ENCODE measurements around the gene ETHE1.
A peak's percentile ranks its signal among the peaks of the same experiment; 100 is the strongest.

The ETHE1 gene, protein sequence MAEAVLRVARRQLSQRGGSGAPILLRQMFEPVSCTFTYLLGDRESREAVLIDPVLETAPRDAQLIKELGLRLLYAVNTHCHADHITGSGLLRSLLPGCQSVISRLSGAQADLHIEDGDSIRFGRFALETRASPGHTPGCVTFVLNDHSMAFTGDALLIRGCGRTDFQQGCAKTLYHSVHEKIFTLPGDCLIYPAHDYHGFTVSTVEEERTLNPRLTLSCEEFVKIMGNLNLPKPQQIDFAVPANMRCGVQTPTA

DNA sequence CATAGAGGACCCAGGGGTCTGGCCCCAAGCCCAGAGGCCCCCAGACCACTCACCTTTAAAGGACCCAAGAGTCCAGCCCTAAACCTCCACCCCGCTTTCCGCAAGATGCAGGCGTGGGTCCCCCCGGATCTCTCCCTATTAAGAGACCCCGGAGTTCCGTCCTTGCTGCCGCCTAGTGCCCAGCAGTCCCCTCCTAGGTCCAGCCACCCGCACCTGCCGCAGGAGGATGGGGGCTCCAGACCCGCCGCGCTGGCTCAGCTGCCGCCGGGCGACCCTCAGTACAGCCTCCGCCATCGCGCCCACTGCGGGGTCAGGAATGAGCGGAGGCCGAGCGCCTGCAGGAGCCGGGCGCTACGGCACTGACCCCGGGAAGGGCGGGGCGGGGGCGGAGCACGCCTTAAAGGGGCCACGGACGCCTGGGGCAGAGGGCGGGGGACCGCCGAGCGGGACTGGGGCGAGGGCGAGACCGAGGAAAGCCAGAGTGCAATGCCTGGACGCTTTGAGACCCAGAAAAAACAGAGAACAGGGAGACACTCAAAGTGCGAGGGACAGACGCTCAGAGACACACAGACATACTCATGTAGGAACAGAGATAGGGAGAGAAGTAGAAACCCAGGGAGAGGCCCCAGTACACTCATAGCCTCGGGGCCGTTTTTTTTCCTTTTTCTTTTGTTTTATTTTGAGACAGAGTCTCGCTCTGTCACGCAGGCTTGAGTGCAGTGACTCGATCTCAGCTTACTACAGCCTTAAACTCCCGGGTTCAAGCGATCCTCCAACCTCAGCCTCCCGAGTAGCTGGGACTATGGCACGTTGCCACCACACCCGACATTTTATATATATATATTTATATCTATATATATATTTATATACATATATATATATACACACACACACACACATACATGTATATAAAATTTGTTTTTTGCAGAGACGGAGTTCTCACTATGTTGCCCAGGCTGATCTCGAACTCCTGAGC is at the start of gene ETHE1:
Gene ETHE1, minus strand, starts transcription at position 318 of the 976 bp plus-strand sequence. Its CDS starts 24 bp downstream, at position 294.
- ATAC-seq (ENCODE audit: low read depth) (peak; percentile 60), DNase-seq (ENCODE audit: low spot score) (peak; percentile 76)
- Histone ChIP-seq H3K27ac (ENCODE audit: poor library complexity, severe bottlenecking) (peak within 1 kb of the TSS; percentile 82), H3K4me3 (ENCODE audit: severe bottlenecking) (peak within 1 kb of the TSS; percentile 93), H3K9me3 (ENCODE audit: severe bottlenecking) (no peaks in the 10 kb centered on the region), H3K36me3 (ENCODE audit: low read depth) (peaks cover 18% of the 10 kb centered on the region), H3K27me3 (ENCODE audit: insufficient read depth, poor library complexity, severe bottlenecking) (no peaks in the 10 kb centered on the region), H3K4me1 (ENCODE audit: insufficient read depth, poor library complexity, severe bottlenecking) (peaks cover 20% of the 10 kb centered on the region)
- TF ChIP-seq, protein P1, sequence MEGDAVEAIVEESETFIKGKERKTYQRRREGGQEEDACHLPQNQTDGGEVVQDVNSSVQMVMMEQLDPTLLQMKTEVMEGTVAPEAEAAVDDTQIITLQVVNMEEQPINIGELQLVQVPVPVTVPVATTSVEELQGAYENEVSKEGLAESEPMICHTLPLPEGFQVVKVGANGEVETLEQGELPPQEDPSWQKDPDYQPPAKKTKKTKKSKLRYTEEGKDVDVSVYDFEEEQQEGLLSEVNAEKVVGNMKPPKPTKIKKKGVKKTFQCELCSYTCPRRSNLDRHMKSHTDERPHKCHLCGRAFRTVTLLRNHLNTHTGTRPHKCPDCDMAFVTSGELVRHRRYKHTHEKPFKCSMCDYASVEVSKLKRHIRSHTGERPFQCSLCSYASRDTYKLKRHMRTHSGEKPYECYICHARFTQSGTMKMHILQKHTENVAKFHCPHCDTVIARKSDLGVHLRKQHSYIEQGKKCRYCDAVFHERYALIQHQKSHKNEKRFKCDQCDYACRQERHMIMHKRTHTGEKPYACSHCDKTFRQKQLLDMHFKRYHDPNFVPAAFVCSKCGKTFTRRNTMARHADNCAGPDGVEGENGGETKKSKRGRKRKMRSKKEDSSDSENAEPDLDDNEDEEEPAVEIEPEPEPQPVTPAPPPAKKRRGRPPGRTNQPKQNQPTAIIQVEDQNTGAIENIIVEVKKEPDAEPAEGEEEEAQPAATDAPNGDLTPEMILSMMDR (IDR thresholded peaks at IDR 0.05; ENCODE audit: poor library complexity, severe bottlenecking): no peak

DNA sequence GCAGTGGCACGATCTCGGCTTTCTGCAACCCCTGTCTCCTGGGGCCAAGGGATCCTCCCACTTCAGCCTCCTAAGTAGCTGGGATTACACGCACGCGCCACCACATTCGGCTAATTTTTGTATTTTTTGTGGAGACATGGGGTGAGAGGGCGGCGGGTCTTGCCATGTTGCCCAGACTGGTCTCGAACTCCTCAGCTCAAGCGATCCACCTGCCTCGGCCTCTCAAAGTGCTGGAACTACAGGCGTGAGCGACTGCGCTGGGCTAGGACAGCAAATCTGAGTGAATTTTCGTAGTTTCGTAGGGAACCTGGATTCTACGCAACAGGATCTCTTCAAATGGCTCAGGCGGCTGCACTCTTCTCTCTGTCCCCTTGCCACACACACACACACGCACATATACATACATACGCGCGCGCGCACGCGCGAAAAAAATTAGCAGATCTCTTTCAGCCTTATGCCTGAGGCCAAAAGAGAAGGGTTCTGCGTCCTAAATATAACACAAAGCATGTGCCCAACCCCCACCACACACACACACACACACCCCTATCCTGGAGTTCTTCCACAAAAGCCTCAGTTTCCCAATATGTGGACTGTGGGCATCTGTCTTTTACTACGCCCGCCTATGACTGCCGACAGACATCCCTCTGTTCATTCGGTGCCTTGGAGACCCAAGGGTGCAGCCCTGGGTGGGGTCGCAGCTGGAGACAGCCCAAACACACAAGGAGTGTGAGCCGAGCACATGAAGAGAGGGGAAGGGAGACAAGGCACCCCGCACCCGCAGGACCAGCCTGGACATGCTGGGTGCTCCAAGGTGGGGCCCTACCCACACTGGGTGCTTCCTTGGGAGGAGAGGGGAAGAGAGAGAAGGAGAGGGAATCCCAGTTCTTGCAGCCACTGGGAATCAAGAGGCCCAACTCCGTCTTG is 49.2 kb upstream of the ETHE1 start:
- peaks cover 9% of the 10 kb centered on the region for H3K4me1 ChIP-seq (ENCODE audit: insufficient read depth, poor library complexity, severe bottlenecking)
- ATAC-seq (ENCODE audit: low read depth) (no peak), DNase-seq (ENCODE audit: low spot score) (no peak)
- H3K27me3 ChIP-seq (ENCODE audit: insufficient read depth, poor library complexity, severe bottlenecking): no peaks in the 10 kb centered on the region
- peak overlapping the region; percentile 65 for H3K4me3 ChIP-seq (ENCODE audit: severe bottlenecking)
- no peak overlapping the region for H3K27ac ChIP-seq (ENCODE audit: poor library complexity, severe bottlenecking)
- TF ChIP-seq, protein P1 (IDR thresholded peaks at IDR 0.05; ENCODE audit: poor library complexity, severe bottlenecking): no peak
- H3K36me3 ChIP-seq (ENCODE audit: low read depth): peaks cover 16% of the 10 kb centered on the region
- H3K9me3 ChIP-seq (ENCODE audit: severe bottlenecking): no peaks in the 10 kb centered on the region

DNA sequence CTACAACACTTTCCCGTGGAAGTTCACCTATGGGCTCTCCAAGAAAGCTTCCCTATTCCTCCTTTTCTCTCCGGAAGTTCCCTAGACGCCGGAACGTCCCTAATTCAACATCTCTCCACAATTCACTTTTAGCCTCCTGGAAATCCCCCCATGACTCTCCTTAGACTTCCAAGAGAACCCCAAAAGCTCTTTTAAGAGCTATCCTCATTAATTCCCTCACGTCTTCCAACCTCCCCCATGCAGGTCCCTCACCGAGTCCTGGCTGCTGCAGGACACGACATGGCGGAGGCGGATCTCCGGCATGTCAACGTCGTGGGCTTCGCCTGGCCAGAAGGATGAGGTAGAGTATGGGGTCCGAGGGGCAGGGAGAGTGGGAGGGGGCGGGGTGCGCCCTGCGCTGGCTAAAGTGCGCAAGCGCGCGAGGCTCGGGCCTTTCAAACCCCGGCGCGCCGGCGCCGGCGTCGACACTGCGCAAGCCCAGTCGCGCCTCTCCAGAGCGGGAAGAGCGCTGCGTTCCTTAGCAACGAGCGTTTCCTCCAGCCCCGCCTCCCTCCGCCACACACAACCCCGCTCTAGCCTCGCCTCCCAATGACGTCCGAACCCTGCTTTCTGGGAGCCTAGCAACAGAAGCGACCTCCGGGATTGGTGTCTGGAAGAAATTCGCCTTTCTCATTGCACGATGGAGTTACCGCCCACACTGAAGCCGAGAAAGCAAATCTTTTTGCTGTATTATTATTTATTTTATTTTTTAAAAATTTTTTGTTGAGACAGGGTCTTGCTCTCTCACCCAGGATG is 48.4 kb upstream of the ETHE1 start, which contains the start of the genes PINLYP and XRCC1:
Gene PINLYP, plus strand, starts transcription at position 646 of the 795 bp plus-strand sequence. CDS start 1,391 bp downstream, outside the sequence.
Gene XRCC1, minus strand, starts transcription at position 372 of the 795 bp plus-strand sequence. Its CDS starts 69 bp downstream, at position 303.
- TF ChIP-seq, protein P1 (IDR thresholded peaks at IDR 0.05; ENCODE audit: poor library complexity, severe bottlenecking): no peak
- Histone ChIP-seq H3K4me3 (ENCODE audit: severe bottlenecking) (peak within 1 kb of the TSS; percentile 65), H3K9me3 (ENCODE audit: severe bottlenecking) (no peaks in the 10 kb centered on the region), H3K27me3 (ENCODE audit: insufficient read depth, poor library complexity, severe bottlenecking) (no peaks in the 10 kb centered on the region), H3K27ac (ENCODE audit: poor library complexity, severe bottlenecking) (peak within 1 kb of the TSS; percentile 45), H3K36me3 (ENCODE audit: low read depth) (peaks cover 16% of the 10 kb centered on the region), H3K4me1 (ENCODE audit: insufficient read depth, poor library complexity, severe bottlenecking) (peaks cover 9% of the 10 kb centered on the region)
- DNase-seq (ENCODE audit: low spot score): peak; percentile 98
- ATAC-seq (ENCODE audit: low read depth): peak; percentile 97

All from RWPE2 (cell line).